Osteocyte (in vitro differentiated cells): ENCODE measurements around the gene TMEM39A. TPM values are rescaled to one million over a fixed set of nuclear protein-coding genes. Genes with fewer than 3 reads are reported as not detected.

ENCODE experiments used
- DNase-seq: peaks from one replicate; pipeline ENCODE4 v3.0.0; 2021; ENCODE audit warnings: mixed read lengths; ENCODE audit not compliant: unreplicated experiment; ENCODE audit errors: extremely low spot score
- H3K27ac Mint-ChIP-seq: one replicate; pipeline ENCODE4 v1.8.0; 2021; ENCODE audit warnings: mild to moderate bottlenecking, mixed read lengths; ENCODE audit not compliant: unreplicated experiment
- H3K27me3 Mint-ChIP-seq: one replicate; pipeline ENCODE4 v1.8.0; 2021; ENCODE audit warnings: mixed read lengths; ENCODE audit not compliant: unreplicated experiment
- H3K36me3 Mint-ChIP-seq: one replicate; pipeline ENCODE4 v1.8.0; 2021; ENCODE audit warnings: mixed read lengths; ENCODE audit not compliant: unreplicated experiment
- H3K4me1 Mint-ChIP-seq: one replicate; pipeline ENCODE4 v1.8.0; 2021; ENCODE audit warnings: mixed read lengths; ENCODE audit not compliant: unreplicated experiment
- H3K4me3 Mint-ChIP-seq: one replicate; pipeline ENCODE4 v1.8.0; 2021; ENCODE audit warnings: mild to moderate bottlenecking, moderate library complexity, mixed read lengths; ENCODE audit not compliant: unreplicated experiment
- H3K9me3 Mint-ChIP-seq: one replicate; pipeline ENCODE4 v1.8.0; 2021; ENCODE audit warnings: mixed read lengths; ENCODE audit not compliant: unreplicated experiment
- CTCF ChIP-seq: fragments of 200-600 bp; sonication (generic); IDR thresholded peaks from 2 replicates; pipeline ENCODE4 v1.5.0; 2021; ENCODE audit warnings: antibody characterized with exemption, mild to moderate bottlenecking, moderate library complexity
- total RNA-seq: library from RNA; stranded (reverse); gene quantifications from 2 replicates; pipeline ENCODE4 v1.2.1, GENCODE V29; 2021

Gene TMEM39A
- total RNA-seq, 1 donor from 2014 or later, result 51.5 TPM

- Mint-ChIP-seq H3K4me3 (no peak overlapping the region), H3K27me3 (no peaks in the 10 kb centered on the region), H3K9me3 (no peaks in the 10 kb centered on the region), H3K36me3 (peaks cover 38% of the 10 kb centered on the region), H3K27ac (no peak overlapping the region), H3K4me1 (no peaks in the 10 kb centered on the region)
- no peak for TF ChIP-seq CTCF
- no peak for DNase-seq
Measured at GRCh38 chr3:119416873-119417272, 46.5 kb downstream of the TMEM39A start.

GRCh38 chr3:119413603-119414280, 49.7 kb downstream of the TMEM39A start:
- Mint-ChIP-seq H3K27ac (no peak overlapping the region), H3K27me3 (no peaks in the 10 kb centered on the region)
- DNase-seq, result no peak

GRCh38 chr3:119409844-119410243, 53.6 kb downstream of the TMEM39A start:
- Mint-ChIP-seq H3K36me3 (peaks cover 59% of the 10 kb centered on the region), H3K4me3 (no peak overlapping the region), H3K27ac (no peak overlapping the region), H3K27me3 (no peaks in the 10 kb centered on the region), H3K4me1 (no peaks in the 10 kb centered on the region), H3K9me3 (no peaks in the 10 kb centered on the region)
- TF ChIP-seq CTCF, result no peak
- DNase-seq, result no peak

More at GRCh38 chr3:119413603-119414280, 49.7 kb downstream of the TMEM39A start:
- Mint-ChIP-seq H3K4me1 (no peaks in the 10 kb centered on the region), H3K4me3 (no peak overlapping the region), H3K9me3 (no peaks in the 10 kb centered on the region), H3K36me3 (peaks cover 69% of the 10 kb centered on the region)
- no peak for TF ChIP-seq CTCF

GRCh38 chr3:119408243-119408950, 55.0 kb downstream of the TMEM39A start:
- Mint-ChIP-seq H3K36me3 (peaks cover 58% of the 10 kb centered on the region), H3K4me1 (peaks cover 2% of the 10 kb centered on the region), H3K27ac (no peak overlapping the region), H3K27me3 (no peaks in the 10 kb centered on the region), H3K9me3 (no peaks in the 10 kb centered on the region), H3K4me3 (no peak overlapping the region)
- DNase-seq, result no peak
- TF ChIP-seq CTCF, result no peak

GRCh38 chr3:119405315-119405714, 58.1 kb downstream of the TMEM39A start:
- DNase-seq, result no peak
- no peak for TF ChIP-seq CTCF
- no peak overlapping the region for H3K4me3 Mint-ChIP-seq
- peaks cover 5% of the 10 kb centered on the region for H3K4me1 Mint-ChIP-seq
- peaks cover 57% of the 10 kb centered on the region for H3K36me3 Mint-ChIP-seq
- H3K27ac Mint-ChIP-seq, result no peak overlapping the region
- no peaks in the 10 kb centered on the region for H3K9me3 Mint-ChIP-seq
- no peaks in the 10 kb centered on the region for H3K27me3 Mint-ChIP-seq
